HepG2 (cell line): ENCODE results near the gene TARBP2. TPM values are rescaled to one million over a fixed set of nuclear protein-coding genes. Genes with fewer than 3 reads are reported as not detected.

ENCODE experiments used
- ATAD3A ChIP-seq: sonication (generic); formaldehyde crosslinking; IDR thresholded peaks from 2 replicates; pipeline ENCODE4 v1.4.0; 2020; ENCODE audit warnings: missing genetic modification reagents
- BORCS8-MEF2B ChIP-seq: sonication (generic); formaldehyde crosslinking; IDR thresholded peaks from 2 replicates; pipeline ENCODE4 v1.8.0; 2022; ENCODE audit warnings: mild to moderate bottlenecking, missing genetic modification reagents
- EHMT2 ChIP-seq: fragments of 200-600 bp; sonication (generic); IDR thresholded peaks from 2 replicates; pipeline ENCODE4 v1.7.0; 2017; ENCODE audit warnings: antibody characterized with exemption, low read depth, low read length, borderline replicate concordance
- ETS1 ChIP-seq: sonication (generic); formaldehyde crosslinking; IDR thresholded peaks from 2 replicates; pipeline ENCODE4 v1.4.0; 2020; ENCODE audit warnings: missing genetic modification reagents
- FIP1L1 ChIP-seq: fragments of 200-400 bp; formaldehyde crosslinking; IDR thresholded peaks from 2 replicates; pipeline ENCODE4 v1.6.1; 2018; ENCODE audit warnings: low read depth, mild to moderate bottlenecking, low read length, moderate library complexity, borderline replicate concordance; ENCODE audit not compliant: insufficient read depth
- FLYWCH1 ChIP-seq: sonication (generic); formaldehyde crosslinking; IDR thresholded peaks from 2 replicates; pipeline ENCODE4 v1.8.1; 2023; ENCODE audit warnings: mild to moderate bottlenecking, missing genetic modification reagents
- FOXO1 ChIP-seq: sonication (generic); formaldehyde crosslinking; IDR thresholded peaks from 2 replicates; pipeline ENCODE4 v1.4.0; 2020; ENCODE audit warnings: missing genetic modification reagents
- HHEX ChIP-seq: IDR thresholded peaks from 2 replicates; pipeline ENCODE4 v1.6.1; 2016; ENCODE audit warnings: control low read depth
- HNF4G ChIP-seq, 2 experiments: sonication (generic) in 1 of 2; formaldehyde crosslinking in 1 of 2; IDR thresholded peaks; 2 replicates each; pipeline versions ENCODE4 v1.4.0 to v1.6.1; 2011 to 2020; ENCODE audit warnings: borderline replicate concordance in 2 of 2, low read depth in 2 of 2, mild to moderate bottlenecking in 2 of 2, low read length in 1 of 2, missing genetic modification reagents in 1 of 2, moderate library complexity in 1 of 2
- MAFG ChIP-seq: sonication (generic); formaldehyde crosslinking; IDR thresholded peaks from 2 replicates; pipeline ENCODE4 v1.5.1; 2020; ENCODE audit warnings: mild to moderate bottlenecking, missing genetic modification reagents
- NCOR1 ChIP-seq: fragments of 200-600 bp; sonication (generic); IDR thresholded peaks from 2 replicates; pipeline ENCODE4 v1.7.0; 2017; ENCODE audit warnings: antibody characterized with exemption, low read length, borderline replicate concordance
- NFATC3 ChIP-seq: sonication (generic); formaldehyde crosslinking; IDR thresholded peaks from 2 replicates; pipeline ENCODE4 v1.5.1; 2020; ENCODE audit warnings: mild to moderate bottlenecking, missing genetic modification reagents
- SRF ChIP-seq: IDR thresholded peaks from 2 replicates; pipeline ENCODE4 v1.6.1; 2011; ENCODE audit warnings: mild to moderate bottlenecking, low read depth, low read length, moderate library complexity
- TFAP4 ChIP-seq: sonication (generic); IDR thresholded peaks from 2 replicates; pipeline ENCODE4 v1.6.1; 2016; ENCODE audit warnings: low read depth, borderline replicate concordance
- TOE1 ChIP-seq: sonication (generic); formaldehyde crosslinking; IDR thresholded peaks from 2 replicates; pipeline ENCODE4 v1.4.0; 2020; ENCODE audit warnings: mild to moderate bottlenecking, missing genetic modification reagents
- ZBTB14 ChIP-seq: sonication (generic); formaldehyde crosslinking; IDR thresholded peaks from 2 replicates; pipeline ENCODE4 v1.4.0; 2020; ENCODE audit warnings: missing genetic modification reagents
- ZC3H4 ChIP-seq: sonication (generic); formaldehyde crosslinking; IDR thresholded peaks from 2 replicates; pipeline ENCODE4 v1.4.0; 2020; ENCODE audit warnings: missing genetic modification reagents, borderline replicate concordance
- ZNF253 ChIP-seq: sonication (generic); formaldehyde crosslinking; IDR thresholded peaks from 2 replicates; pipeline ENCODE4 v1.8.0; 2022; ENCODE audit warnings: mild to moderate bottlenecking, missing genetic modification reagents, borderline replicate concordance
- ZNF256 ChIP-seq: sonication (generic); formaldehyde crosslinking; conservative IDR thresholded peaks from 2 replicates; pipeline ENCODE4 v1.4.0; 2020; ENCODE audit warnings: missing genetic modification reagents
- ZNF274 ChIP-seq: sonication (generic); formaldehyde crosslinking; IDR thresholded peaks from 2 replicates; pipeline ENCODE4 v1.5.1; 2020; ENCODE audit warnings: mild to moderate bottlenecking, missing genetic modification reagents
- ZNF335 ChIP-seq: sonication (generic); formaldehyde crosslinking; IDR thresholded peaks from 2 replicates; pipeline ENCODE4 v1.4.0; 2020; ENCODE audit warnings: missing genetic modification reagents
- ZNF383 ChIP-seq: sonication (generic); formaldehyde crosslinking; IDR thresholded peaks from 2 replicates; pipeline ENCODE4 v1.4.0; 2020; ENCODE audit warnings: missing genetic modification reagents, mild to moderate bottlenecking, borderline replicate concordance
- ZNF451 ChIP-seq: sonication (generic); formaldehyde crosslinking; IDR thresholded peaks from 2 replicates; pipeline ENCODE4 v1.5.0; 2020; ENCODE audit warnings: mild to moderate bottlenecking, missing genetic modification reagents
- ZNF563 ChIP-seq: sonication (generic); formaldehyde crosslinking; IDR thresholded peaks from 2 replicates; pipeline ENCODE4 v1.8.0; 2022; ENCODE audit warnings: mild to moderate bottlenecking, moderate library complexity, missing genetic modification reagents
- ZNF564 ChIP-seq: sonication (generic); formaldehyde crosslinking; IDR thresholded peaks from 2 replicates; pipeline ENCODE4 v1.8.1; 2023; ENCODE audit warnings: mild to moderate bottlenecking, missing genetic modification reagents
- ZNF782 ChIP-seq: sonication (generic); formaldehyde crosslinking; IDR thresholded peaks from 2 replicates; pipeline ENCODE4 v1.4.0; 2020; ENCODE audit warnings: missing genetic modification reagents, mild to moderate bottlenecking, borderline replicate concordance
- polyA plus RNA-seq, 8 experiments: library from polyadenylated mRNA; depleted of rRNA in 3 of 8; stranded (reverse) in 7 of 8; unstranded in 1 of 8; fragments of >200 nt; fragmentation: Illumina TruSeq in 4 of 8; extraction: Trizol in 4 of 8; gene quantifications; 2 replicates each; pipeline versions ENCODE4 v1.2.1 to v1.2.3, GENCODE V29; 2011 to 2016; ENCODE audit warnings: low read depth in 4 of 8, missing spikeins in 1 of 8, mixed read lengths in 1 of 8; ENCODE audit not compliant: insufficient read depth in 1 of 8
- total RNA-seq, 5 experiments: library from RNA; depleted of rRNA; stranded (reverse); fragments of >200 nt; fragmentation: Illumina TruSeq; extraction: Trizol; gene quantifications; 2 replicates each; pipeline ENCODE4 v1.2.3, GENCODE V29; 2016; ENCODE audit warnings: low read depth in 1 of 5

Gene TARBP2
- total and polyA plus RNA-seq, 2 of the 13 experiments (the other 11 are each of a cell fraction or from before 2014, with no cell fraction given) = 47.0 to 55.5 TPM

GRCh38 chr12:53451661-53452158 lies 49.4 kb upstream of the TARBP2 start, which contains the start of gene PCBP2 (continued):
- no peak for TF ChIP-seq ETS1 (CRISPR knock-in tag)
- 0 out of 2 replicates have a peak, but pooled peaks have one; percentile 89 for TF ChIP-seq FIP1L1
- TF ChIP-seq NFATC3 (CRISPR knock-in tag) = 0 out of 2 replicates have a peak, but pooled peaks have one; percentile 54
- TF ChIP-seq ZNF256 (CRISPR knock-in tag) = no peak
- TF ChIP-seq TFAP4 = peak; percentile 45; the same call in 1 of the 2 replicates
- TF ChIP-seq FOXO1 (CRISPR knock-in tag) = peak; percentile 70
- no peak; the same call in 1 of the 2 replicates for TF ChIP-seq ZNF564 (CRISPR knock-in tag)
- TF ChIP-seq NCOR1 = 0 out of 2 replicates have a peak, but pooled peaks have one; percentile 8
- no peak for TF ChIP-seq BORCS8-MEF2B
- no peak for TF ChIP-seq TOE1 (CRISPR knock-in tag)
- TF ChIP-seq HNF4G (IDR thresholded peaks at IDR 0.05; ENCODE audit: borderline replicate concordance, low read depth, low read length) = no peak; the same call in 1 of the 2 replicates
- no peak for TF ChIP-seq HNF4G (CRISPR knock-in tag; IDR thresholded peaks at IDR 0.05; ENCODE audit: borderline replicate concordance, low read depth)
- TF ChIP-seq ATAD3A = no peak
- TF ChIP-seq ZNF335 (CRISPR knock-in tag) = peak; percentile 75
- no peak for TF ChIP-seq MAFG (CRISPR knock-in tag)
- TF ChIP-seq ZNF451 (CRISPR knock-in tag) = no peak
- TF ChIP-seq FLYWCH1 = no peak
- peak; percentile 25; the same call in 1 of the 2 replicates for TF ChIP-seq ZNF274 (CRISPR knock-in tag)
- TF ChIP-seq ZNF563 = no peak
- TF ChIP-seq ZBTB14 (CRISPR knock-in tag) = no peak
- TF ChIP-seq EHMT2 = no peak
- TF ChIP-seq ZNF383 (CRISPR knock-in tag) = no peak
- TF ChIP-seq ZNF253 = no peak
- TF ChIP-seq ZNF782 = no peak
- no peak for TF ChIP-seq ZC3H4
- no peak for TF ChIP-seq SRF
- TF ChIP-seq HHEX (CRISPR knock-in tag) = peak; percentile 24; the same call in 1 of the 2 replicates
